Mucosa of descending colon (tissue), 3 donors: Measurements from ENCODE around the gene UBE2QL1. TPM values are rescaled to one million over a fixed set of nuclear protein-coding genes. Genes with fewer than 3 reads are reported as not detected.

ENCODE experiments used
- ATAC-seq: fragments of 200-7000 bp; cut with Tn5 transposase; one replicate; pipeline ENCODE4 v1.9.1; 2020; ENCODE audit warnings: mild to moderate bottlenecking, moderate library complexity
- DNase-seq, 3 donors: peaks; one replicate each; pipeline ENCODE4 v3.0.0-alpha.2; 2020
- H3K36me3 ChIP-seq: fragments of 200-600 bp; one replicate; pipeline ENCODE4 v1.8.0; 2021; ENCODE audit warnings: low read depth, mild to moderate bottlenecking
- H3K4me1 ChIP-seq: fragments of 200-600 bp; one replicate; pipeline ENCODE4 v1.8.0; 2021; ENCODE audit warnings: low read depth, mild to moderate bottlenecking
- H3K4me3 ChIP-seq: fragments of 200-600 bp; one replicate; pipeline ENCODE4 v1.8.0; 2021; ENCODE audit warnings: mild to moderate bottlenecking
- H3K9me3 ChIP-seq: fragments of 200-600 bp; one replicate; pipeline ENCODE4 v1.8.0; 2021; ENCODE audit warnings: mild to moderate bottlenecking
- intact Hi-C, 2 donors: fragments of 100-400 bp; cut with DNase I in 1 of 2; cut with micrococcal nuclease in 1 of 2; formaldehyde crosslinking; loops; one replicate each; pipeline versions ENCODE4 v1.11.0 to v1.11.1; 2022; cut with DNase I, micrococcal nuclease
- total RNA-seq, 3 donors: library from RNA; stranded (reverse); fragmentation: NEBNext Ultra II Directional in 2 of 3; extraction: Animal tissue kit (Norgen Biotek cat#: 25700) in 2 of 3; gene quantifications; one replicate each; pipeline versions ENCODE4 v1.2.1 to v1.2.4, GENCODE V29; 2021 to 2023
- TF ChIP-seq, protein P1 (sequence below): fragments of 200-600 bp; IDR thresholded peaks from one replicate; pipeline ENCODE4 v1.8.0; 2022; ENCODE audit warnings: antibody characterized with exemption, mild to moderate bottlenecking
- donor health status: DM: no; HTN: no; CAD: no; lungs with moderate emphysema.
- donor health status: DM: no; HTN: no; CAD: no.
- donor health status: DM: no; HTN: yes; CAD: no.

Gene UBE2QL1
- total RNA-seq, 3 donors from 2014 or later: 0.19 to 4.1 (median 0.26) TPM

GRCh38 chr5:6487081-6487480 lies 38.4 kb downstream of the UBE2QL1 start:
- Histone ChIP-seq H3K9me3 (no peaks in the 10 kb centered on the region), H3K36me3 (no peaks in the 10 kb centered on the region), H3K4me3 (no peak overlapping the region), H3K4me1 (no peaks in the 10 kb centered on the region)
- DNase-seq (no peak), ATAC-seq (no peak)
- intact Hi-C loops: no loop called here
- TF ChIP-seq, protein P1, sequence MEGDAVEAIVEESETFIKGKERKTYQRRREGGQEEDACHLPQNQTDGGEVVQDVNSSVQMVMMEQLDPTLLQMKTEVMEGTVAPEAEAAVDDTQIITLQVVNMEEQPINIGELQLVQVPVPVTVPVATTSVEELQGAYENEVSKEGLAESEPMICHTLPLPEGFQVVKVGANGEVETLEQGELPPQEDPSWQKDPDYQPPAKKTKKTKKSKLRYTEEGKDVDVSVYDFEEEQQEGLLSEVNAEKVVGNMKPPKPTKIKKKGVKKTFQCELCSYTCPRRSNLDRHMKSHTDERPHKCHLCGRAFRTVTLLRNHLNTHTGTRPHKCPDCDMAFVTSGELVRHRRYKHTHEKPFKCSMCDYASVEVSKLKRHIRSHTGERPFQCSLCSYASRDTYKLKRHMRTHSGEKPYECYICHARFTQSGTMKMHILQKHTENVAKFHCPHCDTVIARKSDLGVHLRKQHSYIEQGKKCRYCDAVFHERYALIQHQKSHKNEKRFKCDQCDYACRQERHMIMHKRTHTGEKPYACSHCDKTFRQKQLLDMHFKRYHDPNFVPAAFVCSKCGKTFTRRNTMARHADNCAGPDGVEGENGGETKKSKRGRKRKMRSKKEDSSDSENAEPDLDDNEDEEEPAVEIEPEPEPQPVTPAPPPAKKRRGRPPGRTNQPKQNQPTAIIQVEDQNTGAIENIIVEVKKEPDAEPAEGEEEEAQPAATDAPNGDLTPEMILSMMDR: no peak

DNA sequence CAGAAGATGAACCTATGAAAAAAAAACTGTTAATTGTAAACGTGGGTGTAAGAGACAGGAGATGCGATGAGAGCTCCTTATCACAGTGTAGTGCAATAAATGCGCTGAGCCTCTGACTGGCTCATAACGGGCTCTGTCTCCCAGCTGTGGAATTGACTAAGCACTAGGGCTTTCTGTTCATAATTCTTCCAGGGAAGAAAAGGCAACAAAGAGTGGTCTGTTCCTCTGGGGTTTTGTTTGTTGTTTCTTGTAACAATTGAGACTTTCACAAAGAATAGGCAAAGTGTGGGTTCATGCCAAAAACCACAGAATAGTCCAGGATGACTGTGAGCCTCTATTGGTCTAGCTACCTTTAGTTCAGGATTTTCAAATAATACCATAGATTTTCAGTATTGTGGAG lies 39.4 kb downstream of the UBE2QL1 start:
- TF ChIP-seq, protein P1: no peak
- Histone ChIP-seq H3K9me3 (no peaks in the 10 kb centered on the region), H3K4me1 (no peaks in the 10 kb centered on the region), H3K36me3 (no peaks in the 10 kb centered on the region), H3K4me3 (no peak overlapping the region)
- DNase-seq (no peak), ATAC-seq (no peak)
- intact Hi-C loops: no loop called here

DNA sequence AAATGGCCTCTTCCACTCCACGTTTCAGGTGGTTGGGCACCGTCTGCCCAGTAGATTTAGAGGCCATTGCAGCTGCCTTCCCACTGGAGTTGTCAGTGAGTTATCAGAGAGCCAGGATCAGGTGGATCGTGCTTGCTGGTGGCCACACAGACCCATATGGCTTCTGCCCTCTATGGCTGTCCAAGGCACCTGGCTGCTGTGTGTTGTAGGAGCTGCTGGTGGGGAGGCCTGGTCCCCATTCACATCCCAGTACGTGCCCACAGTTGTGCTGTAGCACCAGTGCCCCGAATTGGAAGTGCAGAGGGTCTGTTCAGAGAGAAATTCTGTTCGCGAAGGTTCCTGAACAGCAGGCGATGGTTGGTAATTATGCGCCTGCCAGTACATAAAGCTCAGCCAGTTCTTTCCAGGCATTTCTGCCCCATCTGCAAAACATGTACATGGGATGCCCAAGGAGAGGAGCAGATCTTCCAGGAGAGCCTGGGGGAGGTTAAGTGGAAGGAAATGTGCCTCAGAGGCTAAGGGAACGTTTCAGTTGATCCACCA lies 41.1 kb downstream of the UBE2QL1 start:
- TF ChIP-seq, protein P1: no peak
- ATAC-seq: no peak
- intact Hi-C loops: no loop called here

DNA sequence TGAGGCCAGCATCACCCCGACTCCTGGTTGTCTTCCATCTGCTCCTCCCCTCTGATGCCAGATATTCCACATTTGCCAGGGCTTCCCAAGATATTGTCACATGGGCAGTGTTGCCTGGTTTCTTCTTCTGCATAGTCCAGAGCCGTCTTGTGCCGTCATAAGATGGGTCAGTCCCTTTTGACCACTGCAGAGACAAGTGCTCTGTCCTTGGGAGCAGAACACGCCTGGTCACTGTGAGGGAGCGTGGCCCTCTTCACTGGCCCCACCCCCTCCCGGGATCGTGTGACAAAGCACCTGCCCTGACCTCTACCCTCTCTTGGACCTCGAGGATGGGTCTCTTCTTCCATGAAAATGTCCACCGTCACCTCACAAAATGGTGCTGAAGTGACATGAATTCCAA lies 41.6 kb downstream of the UBE2QL1 start:
- TF ChIP-seq, protein P1: no peak
- H3K9me3 ChIP-seq: no peaks in the 10 kb centered on the region
- no peak overlapping the region for H3K4me3 ChIP-seq
- no peaks in the 10 kb centered on the region for H3K4me1 ChIP-seq
- intact Hi-C loops: no loop called here
- DNase-seq (no peak), ATAC-seq (no peak)
- H3K36me3 ChIP-seq: no peaks in the 10 kb centered on the region

More for the DNA sequence above, 41.1 kb downstream of the UBE2QL1 start:
- Histone ChIP-seq H3K9me3 (no peaks in the 10 kb centered on the region), H3K4me1 (no peaks in the 10 kb centered on the region), H3K4me3 (no peak overlapping the region), H3K36me3 (no peaks in the 10 kb centered on the region)
- no peak for DNase-seq

- DNase-seq (no peak), ATAC-seq (no peak)
- H3K9me3 ChIP-seq: no peaks in the 10 kb centered on the region
- H3K36me3 ChIP-seq: no peaks in the 10 kb centered on the region
- TF ChIP-seq, protein P1: no peak
- H3K4me1 ChIP-seq: no peaks in the 10 kb centered on the region
- intact Hi-C loops: no loop called here
- no peak overlapping the region for H3K4me3 ChIP-seq
Measured at GRCh38 chr5:6490693-6491092, 42.0 kb downstream of the UBE2QL1 start.
